WTC11 (cell line): ENCODE measurements around the gene GCG. TPM values are rescaled to one million over a fixed set of nuclear protein-coding genes. Genes with fewer than 3 reads are reported as not detected.

Experiments used
- ATAC-seq: fragments of 200-7000 bp; cut with Tn5 transposase; 2 replicates; pipeline ENCODE4 v1.10.0; 2021; ENCODE audit warnings: mild to moderate bottlenecking, moderate library complexity
- CTCF ChIA-PET: fragments of 300-600 bp; sonication (Branson Sonifier 250); formaldehyde crosslinking; loops from one replicate; lab custom pipeline; 2021; ENCODE audit warnings: antibody characterized with exemption; lab: Charles Lee
- POLR2A ChIA-PET: fragments of 350-600 bp; sonication (Branson Sonifier 250); formaldehyde crosslinking; loops from one replicate; lab custom pipeline; 2021; ENCODE audit warnings: antibody characterized with exemption; lab: Charles Lee
- DNase-seq: peaks from one replicate; pipeline ENCODE4 v3.0.0; 2021; ENCODE audit warnings: low spot score
- H3K27ac Mint-ChIP-seq: 2 replicates; pipeline ENCODE4 v1.8.0; 2021; ENCODE audit warnings: mixed read lengths
- H3K27me3 Mint-ChIP-seq: 2 replicates; pipeline ENCODE4 v1.8.0; 2021; ENCODE audit warnings: low read depth, mild to moderate bottlenecking, moderate library complexity, mixed read lengths
- H3K36me3 Mint-ChIP-seq: 2 replicates; pipeline ENCODE4 v1.8.0; 2021; ENCODE audit warnings: mixed read lengths
- H3K4me1 Mint-ChIP-seq: 2 replicates; pipeline ENCODE4 v1.8.0; 2022; ENCODE audit warnings: mixed read lengths
- H3K4me3 Mint-ChIP-seq: 2 replicates; pipeline ENCODE4 v1.8.0; 2021; ENCODE audit warnings: mild to moderate bottlenecking, moderate library complexity, mixed read lengths
- H3K9me3 Mint-ChIP-seq: 2 replicates; pipeline ENCODE4 v1.8.0; 2021; ENCODE audit warnings: mixed read lengths
- EMX1 ChIP-seq: fragments of 250-450 bp; sonication (Bioruptor Pico); IDR thresholded peaks from 2 replicates; pipeline ENCODE4 v1.8.0; 2021; ENCODE audit warnings: mild to moderate bottlenecking
- FOXP1 ChIP-seq: sonication (generic); formaldehyde crosslinking; IDR thresholded peaks from 2 replicates; pipeline ENCODE4 v1.8.0; 2022; ENCODE audit warnings: missing genetic modification reagents, mild to moderate bottlenecking, moderate library complexity, borderline replicate concordance
- GRHL2 ChIP-seq: fragments of 250-450 bp; sonication (Bioruptor Pico); IDR thresholded peaks from 2 replicates; pipeline ENCODE4 v1.8.0; 2022; ENCODE audit warnings: mild to moderate bottlenecking, moderate library complexity; ENCODE audit not compliant: insufficient replicate concordance, severe bottlenecking
- HMGA2 ChIP-seq: fragments of 250-450 bp; sonication (Bioruptor Pico); IDR thresholded peaks from 2 replicates; pipeline ENCODE4 v1.4.0; 2021; ENCODE audit warnings: mild to moderate bottlenecking, moderate library complexity
- IRF2 ChIP-seq: sonication (generic); formaldehyde crosslinking; IDR thresholded peaks from 2 replicates; pipeline ENCODE4 v1.8.0; 2022; ENCODE audit warnings: low read depth, missing genetic modification reagents, borderline replicate concordance
- NFATC4 ChIP-seq: fragments of 250-450 bp; sonication (Bioruptor Pico); IDR thresholded peaks from 2 replicates; pipeline ENCODE4 v1.9.0; 2021; ENCODE audit warnings: mild to moderate bottlenecking
- NR2C2 ChIP-seq: sonication (generic); formaldehyde crosslinking; IDR thresholded peaks from 2 replicates; pipeline ENCODE4 v1.8.0; 2022; ENCODE audit warnings: mild to moderate bottlenecking, missing genetic modification reagents
- TEAD1 ChIP-seq: sonication (generic); formaldehyde crosslinking; IDR thresholded peaks from 2 replicates; pipeline ENCODE4 v1.8.0; 2022; ENCODE audit warnings: mild to moderate bottlenecking, missing genetic modification reagents
- ZNF317 ChIP-seq: sonication (generic); formaldehyde crosslinking; IDR thresholded peaks from 2 replicates; pipeline ENCODE4 v1.8.1; 2023; ENCODE audit warnings: low read depth, mild to moderate bottlenecking, moderate library complexity, missing genetic modification reagents, borderline replicate concordance
- ZNF423 ChIP-seq: fragments of 250-450 bp; sonication (Bioruptor Pico); IDR thresholded peaks from 2 replicates; pipeline ENCODE4 v2.1.2; 2022; ENCODE audit warnings: mild to moderate bottlenecking, moderate library complexity
- total RNA-seq: library from RNA; stranded (reverse); gene quantifications from 3 replicates; pipeline ENCODE4 v1.2.3, GENCODE V29; 2021
- TF ChIP-seq, protein P1 (sequence below): fragments of 250-450 bp; sonication (Bioruptor Pico); IDR thresholded peaks from 2 replicates; pipeline ENCODE4 v1.9.0; 2021; ENCODE audit warnings: mild to moderate bottlenecking
- TF ChIP-seq, protein P2 (sequence below): sonication (generic); formaldehyde crosslinking; IDR thresholded peaks from 2 replicates; pipeline ENCODE4 v1.8.1; 2022; ENCODE audit warnings: low read depth, missing genetic modification reagents, borderline replicate concordance
- TF ChIP-seq, protein P3 (sequence below): fragments of 250-450 bp; sonication (Bioruptor Pico); IDR thresholded peaks from 2 replicates; pipeline ENCODE4 v1.9.0; 2021; ENCODE audit warnings: mild to moderate bottlenecking
- TF ChIP-seq, protein P4 (sequence below): fragments of 250-450 bp; sonication (Bioruptor Pico); IDR thresholded peaks from 2 replicates; pipeline ENCODE4 v1.9.0; 2021; ENCODE audit warnings: moderate library complexity, mild to moderate bottlenecking, inconsistent platforms, borderline replicate concordance
- TF ChIP-seq, protein P5 (sequence below): sonication (generic); formaldehyde crosslinking; IDR thresholded peaks from 2 replicates; pipeline ENCODE4 v1.8.1; 2022; ENCODE audit warnings: mild to moderate bottlenecking, moderate library complexity, missing genetic modification reagents
- TF ChIP-seq, protein P6 (sequence below): sonication (generic); formaldehyde crosslinking; conservative IDR thresholded peaks from 2 replicates; pipeline ENCODE4 v1.8.1; 2022; ENCODE audit warnings: mild to moderate bottlenecking, missing genetic modification reagents
- TF ChIP-seq, protein P7 (sequence below): sonication (generic); formaldehyde crosslinking; IDR thresholded peaks from 2 replicates; pipeline ENCODE4 v1.8.1; 2022; ENCODE audit warnings: mild to moderate bottlenecking, missing genetic modification reagents, moderate library complexity, borderline replicate concordance
- TF ChIP-seq, protein P8 (sequence below): sonication (generic); formaldehyde crosslinking; IDR thresholded peaks from 2 replicates; pipeline ENCODE4 v1.8.0; 2022; ENCODE audit warnings: mild to moderate bottlenecking, missing genetic modification reagents
- TF ChIP-seq, protein P9 (sequence below): sonication (generic); formaldehyde crosslinking; IDR thresholded peaks from 2 replicates; pipeline ENCODE4 v1.8.0; 2022; ENCODE audit warnings: mild to moderate bottlenecking, missing genetic modification reagents
- TF ChIP-seq, protein P10 (sequence below): fragments of 250-450 bp; sonication (Bioruptor Pico); IDR thresholded peaks from 2 replicates; pipeline ENCODE4 v1.9.0; 2021; ENCODE audit warnings: mild to moderate bottlenecking, borderline replicate concordance
- TF ChIP-seq, protein P11 (sequence below): sonication (generic); formaldehyde crosslinking; IDR thresholded peaks from 2 replicates; pipeline ENCODE4 v1.8.0; 2023; ENCODE audit warnings: missing genetic modification reagents

The GCG gene
- total RNA-seq, 1 experiment from 2014 or later = not detected

DNA sequence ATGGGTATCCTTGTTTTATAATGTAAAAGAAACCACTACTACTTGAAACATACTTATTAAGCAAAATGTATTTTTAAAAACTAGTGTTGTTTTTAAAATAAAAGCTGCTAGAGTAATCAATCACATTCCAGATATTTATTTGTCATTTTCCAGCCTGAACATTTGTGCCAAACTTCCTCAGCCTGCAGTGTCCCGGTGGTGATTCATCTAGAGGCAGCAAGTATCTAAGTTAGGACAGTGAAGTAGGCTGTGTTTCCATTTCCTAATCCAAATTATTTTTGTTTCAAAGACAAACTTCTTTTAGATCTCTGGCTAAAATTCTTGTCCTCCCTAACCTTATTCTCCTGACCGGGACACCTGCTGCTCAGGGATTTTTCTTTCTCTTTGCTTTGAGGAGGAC is 12.8 kb upstream of the GCG start (continued):
- TF ChIP-seq, protein P1, sequence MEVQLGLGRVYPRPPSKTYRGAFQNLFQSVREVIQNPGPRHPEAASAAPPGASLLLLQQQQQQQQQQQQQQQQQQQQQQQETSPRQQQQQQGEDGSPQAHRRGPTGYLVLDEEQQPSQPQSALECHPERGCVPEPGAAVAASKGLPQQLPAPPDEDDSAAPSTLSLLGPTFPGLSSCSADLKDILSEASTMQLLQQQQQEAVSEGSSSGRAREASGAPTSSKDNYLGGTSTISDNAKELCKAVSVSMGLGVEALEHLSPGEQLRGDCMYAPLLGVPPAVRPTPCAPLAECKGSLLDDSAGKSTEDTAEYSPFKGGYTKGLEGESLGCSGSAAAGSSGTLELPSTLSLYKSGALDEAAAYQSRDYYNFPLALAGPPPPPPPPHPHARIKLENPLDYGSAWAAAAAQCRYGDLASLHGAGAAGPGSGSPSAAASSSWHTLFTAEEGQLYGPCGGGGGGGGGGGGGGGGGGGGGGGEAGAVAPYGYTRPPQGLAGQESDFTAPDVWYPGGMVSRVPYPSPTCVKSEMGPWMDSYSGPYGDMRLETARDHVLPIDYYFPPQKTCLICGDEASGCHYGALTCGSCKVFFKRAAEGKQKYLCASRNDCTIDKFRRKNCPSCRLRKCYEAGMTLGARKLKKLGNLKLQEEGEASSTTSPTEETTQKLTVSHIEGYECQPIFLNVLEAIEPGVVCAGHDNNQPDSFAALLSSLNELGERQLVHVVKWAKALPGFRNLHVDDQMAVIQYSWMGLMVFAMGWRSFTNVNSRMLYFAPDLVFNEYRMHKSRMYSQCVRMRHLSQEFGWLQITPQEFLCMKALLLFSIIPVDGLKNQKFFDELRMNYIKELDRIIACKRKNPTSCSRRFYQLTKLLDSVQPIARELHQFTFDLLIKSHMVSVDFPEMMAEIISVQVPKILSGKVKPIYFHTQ (CRISPR knock-in tag) = no peak
- TF ChIP-seq, protein P2, sequence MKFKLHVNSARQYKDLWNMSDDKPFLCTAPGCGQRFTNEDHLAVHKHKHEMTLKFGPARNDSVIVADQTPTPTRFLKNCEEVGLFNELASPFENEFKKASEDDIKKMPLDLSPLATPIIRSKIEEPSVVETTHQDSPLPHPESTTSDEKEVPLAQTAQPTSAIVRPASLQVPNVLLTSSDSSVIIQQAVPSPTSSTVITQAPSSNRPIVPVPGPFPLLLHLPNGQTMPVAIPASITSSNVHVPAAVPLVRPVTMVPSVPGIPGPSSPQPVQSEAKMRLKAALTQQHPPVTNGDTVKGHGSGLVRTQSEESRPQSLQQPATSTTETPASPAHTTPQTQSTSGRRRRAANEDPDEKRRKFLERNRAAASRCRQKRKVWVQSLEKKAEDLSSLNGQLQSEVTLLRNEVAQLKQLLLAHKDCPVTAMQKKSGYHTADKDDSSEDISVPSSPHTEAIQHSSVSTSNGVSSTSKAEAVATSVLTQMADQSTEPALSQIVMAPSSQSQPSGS (CRISPR knock-in tag) = no peak
- TF ChIP-seq, protein P3, sequence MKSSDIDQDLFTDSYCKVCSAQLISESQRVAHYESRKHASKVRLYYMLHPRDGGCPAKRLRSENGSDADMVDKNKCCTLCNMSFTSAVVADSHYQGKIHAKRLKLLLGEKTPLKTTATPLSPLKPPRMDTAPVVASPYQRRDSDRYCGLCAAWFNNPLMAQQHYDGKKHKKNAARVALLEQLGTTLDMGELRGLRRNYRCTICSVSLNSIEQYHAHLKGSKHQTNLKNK (CRISPR knock-in tag) = no peak
- TF ChIP-seq IRF2 (CRISPR knock-in tag) (no peak), FOXP1 (CRISPR knock-in tag) (no peak), TEAD1 (CRISPR knock-in tag) (no peak)

DNA sequence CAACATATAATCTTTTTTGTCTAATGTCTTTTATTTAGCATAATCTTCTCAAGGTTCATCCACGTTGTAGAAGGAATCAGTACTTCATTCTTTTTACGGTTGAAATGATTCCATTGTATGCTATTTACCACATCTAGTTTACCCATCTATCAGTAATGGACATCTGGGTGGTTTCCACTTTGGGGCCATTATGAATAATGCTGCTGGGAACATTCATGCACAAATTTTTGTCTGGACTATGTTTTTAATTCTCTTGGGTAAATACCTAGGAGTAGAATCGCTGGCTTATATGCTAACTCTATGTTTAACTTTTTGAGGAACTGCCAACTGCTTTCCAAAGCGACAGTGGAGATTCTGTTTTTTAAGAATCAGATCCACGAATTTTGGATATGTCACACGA is 7.4 kb upstream of the GCG start:
- Mint-ChIP-seq H3K4me3 (no peak overlapping the region), H3K36me3 (no peaks in the 10 kb centered on the region), H3K9me3 (no peaks in the 10 kb centered on the region), H3K4me1 (no peaks in the 10 kb centered on the region), H3K27me3 (no peaks in the 10 kb centered on the region), H3K27ac (no peak overlapping the region)
- CTCF ChIA-PET = interaction anchor here (1.5 kb wide), 1 partner anchor 139 kb away, joined by 5 read pairs; no protein-coding TSS in a partner anchor
- no peak for DNase-seq
- POLR2A ChIA-PET = interaction anchor here (0.7 kb wide), 1 partner anchor 147 kb away, joined by 3 read pairs; no protein-coding TSS in a partner anchor
- ATAC-seq = no peak
- TF ChIP-seq, protein P4, sequence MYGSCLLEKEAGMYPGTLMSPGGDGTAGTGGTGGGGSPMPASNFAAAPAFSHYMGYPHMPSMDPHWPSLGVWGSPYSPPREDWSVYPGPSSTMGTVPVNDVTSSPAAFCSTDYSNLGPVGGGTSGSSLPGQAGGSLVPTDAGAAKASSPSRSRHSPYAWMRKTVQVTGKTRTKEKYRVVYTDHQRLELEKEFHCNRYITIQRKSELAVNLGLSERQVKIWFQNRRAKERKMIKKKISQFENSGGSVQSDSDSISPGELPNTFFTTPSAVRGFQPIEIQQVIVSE (CRISPR knock-in tag) = no peak
- TF ChIP-seq GRHL2 (CRISPR knock-in tag) (no peak), NR2C2 (no peak), HMGA2 (CRISPR knock-in tag) (no peak), NFATC4 (CRISPR knock-in tag) (no peak), EMX1 (no peak), ZNF317 (CRISPR knock-in tag) (no peak), ZNF423 (CRISPR knock-in tag) (no peak)
- TF ChIP-seq, protein P3 (CRISPR knock-in tag) = no peak
- TF ChIP-seq, protein P5, sequence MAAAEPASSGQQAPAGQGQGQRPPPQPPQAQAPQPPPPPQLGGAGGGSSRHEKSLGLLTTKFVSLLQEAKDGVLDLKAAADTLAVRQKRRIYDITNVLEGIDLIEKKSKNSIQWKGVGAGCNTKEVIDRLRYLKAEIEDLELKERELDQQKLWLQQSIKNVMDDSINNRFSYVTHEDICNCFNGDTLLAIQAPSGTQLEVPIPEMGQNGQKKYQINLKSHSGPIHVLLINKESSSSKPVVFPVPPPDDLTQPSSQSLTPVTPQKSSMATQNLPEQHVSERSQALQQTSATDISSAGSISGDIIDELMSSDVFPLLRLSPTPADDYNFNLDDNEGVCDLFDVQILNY (CRISPR knock-in tag) = no peak
- TF ChIP-seq, protein P6, sequence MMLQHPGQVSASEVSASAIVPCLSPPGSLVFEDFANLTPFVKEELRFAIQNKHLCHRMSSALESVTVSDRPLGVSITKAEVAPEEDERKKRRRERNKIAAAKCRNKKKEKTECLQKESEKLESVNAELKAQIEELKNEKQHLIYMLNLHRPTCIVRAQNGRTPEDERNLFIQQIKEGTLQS (CRISPR knock-in tag) = no peak
- TF ChIP-seq, protein P7, sequence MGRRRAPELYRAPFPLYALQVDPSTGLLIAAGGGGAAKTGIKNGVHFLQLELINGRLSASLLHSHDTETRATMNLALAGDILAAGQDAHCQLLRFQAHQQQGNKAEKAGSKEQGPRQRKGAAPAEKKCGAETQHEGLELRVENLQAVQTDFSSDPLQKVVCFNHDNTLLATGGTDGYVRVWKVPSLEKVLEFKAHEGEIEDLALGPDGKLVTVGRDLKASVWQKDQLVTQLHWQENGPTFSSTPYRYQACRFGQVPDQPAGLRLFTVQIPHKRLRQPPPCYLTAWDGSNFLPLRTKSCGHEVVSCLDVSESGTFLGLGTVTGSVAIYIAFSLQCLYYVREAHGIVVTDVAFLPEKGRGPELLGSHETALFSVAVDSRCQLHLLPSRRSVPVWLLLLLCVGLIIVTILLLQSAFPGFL (CRISPR knock-in tag) = no peak
- TF ChIP-seq, protein P8, sequence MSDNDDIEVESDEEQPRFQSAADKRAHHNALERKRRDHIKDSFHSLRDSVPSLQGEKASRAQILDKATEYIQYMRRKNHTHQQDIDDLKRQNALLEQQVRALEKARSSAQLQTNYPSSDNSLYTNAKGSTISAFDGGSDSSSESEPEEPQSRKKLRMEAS (CRISPR knock-in tag) = no peak
- TF ChIP-seq, protein P9, sequence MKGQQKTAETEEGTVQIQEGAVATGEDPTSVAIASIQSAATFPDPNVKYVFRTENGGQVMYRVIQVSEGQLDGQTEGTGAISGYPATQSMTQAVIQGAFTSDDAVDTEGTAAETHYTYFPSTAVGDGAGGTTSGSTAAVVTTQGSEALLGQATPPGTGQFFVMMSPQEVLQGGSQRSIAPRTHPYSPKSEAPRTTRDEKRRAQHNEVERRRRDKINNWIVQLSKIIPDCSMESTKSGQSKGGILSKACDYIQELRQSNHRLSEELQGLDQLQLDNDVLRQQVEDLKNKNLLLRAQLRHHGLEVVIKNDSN (CRISPR knock-in tag) = no peak
- TF ChIP-seq, protein P10, sequence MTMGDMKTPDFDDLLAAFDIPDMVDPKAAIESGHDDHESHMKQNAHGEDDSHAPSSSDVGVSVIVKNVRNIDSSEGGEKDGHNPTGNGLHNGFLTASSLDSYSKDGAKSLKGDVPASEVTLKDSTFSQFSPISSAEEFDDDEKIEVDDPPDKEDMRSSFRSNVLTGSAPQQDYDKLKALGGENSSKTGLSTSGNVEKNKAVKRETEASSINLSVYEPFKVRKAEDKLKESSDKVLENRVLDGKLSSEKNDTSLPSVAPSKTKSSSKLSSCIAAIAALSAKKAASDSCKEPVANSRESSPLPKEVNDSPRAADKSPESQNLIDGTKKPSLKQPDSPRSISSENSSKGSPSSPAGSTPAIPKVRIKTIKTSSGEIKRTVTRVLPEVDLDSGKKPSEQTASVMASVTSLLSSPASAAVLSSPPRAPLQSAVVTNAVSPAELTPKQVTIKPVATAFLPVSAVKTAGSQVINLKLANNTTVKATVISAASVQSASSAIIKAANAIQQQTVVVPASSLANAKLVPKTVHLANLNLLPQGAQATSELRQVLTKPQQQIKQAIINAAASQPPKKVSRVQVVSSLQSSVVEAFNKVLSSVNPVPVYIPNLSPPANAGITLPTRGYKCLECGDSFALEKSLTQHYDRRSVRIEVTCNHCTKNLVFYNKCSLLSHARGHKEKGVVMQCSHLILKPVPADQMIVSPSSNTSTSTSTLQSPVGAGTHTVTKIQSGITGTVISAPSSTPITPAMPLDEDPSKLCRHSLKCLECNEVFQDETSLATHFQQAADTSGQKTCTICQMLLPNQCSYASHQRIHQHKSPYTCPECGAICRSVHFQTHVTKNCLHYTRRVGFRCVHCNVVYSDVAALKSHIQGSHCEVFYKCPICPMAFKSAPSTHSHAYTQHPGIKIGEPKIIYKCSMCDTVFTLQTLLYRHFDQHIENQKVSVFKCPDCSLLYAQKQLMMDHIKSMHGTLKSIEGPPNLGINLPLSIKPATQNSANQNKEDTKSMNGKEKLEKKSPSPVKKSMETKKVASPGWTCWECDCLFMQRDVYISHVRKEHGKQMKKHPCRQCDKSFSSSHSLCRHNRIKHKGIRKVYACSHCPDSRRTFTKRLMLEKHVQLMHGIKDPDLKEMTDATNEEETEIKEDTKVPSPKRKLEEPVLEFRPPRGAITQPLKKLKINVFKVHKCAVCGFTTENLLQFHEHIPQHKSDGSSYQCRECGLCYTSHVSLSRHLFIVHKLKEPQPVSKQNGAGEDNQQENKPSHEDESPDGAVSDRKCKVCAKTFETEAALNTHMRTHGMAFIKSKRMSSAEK = no peak
- TF ChIP-seq, protein P11, sequence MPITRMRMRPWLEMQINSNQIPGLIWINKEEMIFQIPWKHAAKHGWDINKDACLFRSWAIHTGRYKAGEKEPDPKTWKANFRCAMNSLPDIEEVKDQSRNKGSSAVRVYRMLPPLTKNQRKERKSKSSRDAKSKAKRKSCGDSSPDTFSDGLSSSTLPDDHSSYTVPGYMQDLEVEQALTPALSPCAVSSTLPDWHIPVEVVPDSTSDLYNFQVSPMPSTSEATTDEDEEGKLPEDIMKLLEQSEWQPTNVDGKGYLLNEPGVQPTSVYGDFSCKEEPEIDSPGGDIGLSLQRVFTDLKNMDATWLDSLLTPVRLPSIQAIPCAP = no peak
